HG03175 (cell line): ENCODE measurements around the gene ZNF500.
"Not testable (repeated sequence)": the region's sequence is repeated elsewhere in the genome, so short reads cannot be mapped to it uniquely, and the experiment has no call there.

ENCODE experiments used
- ATAC-seq: cut with Tn5 transposase; IDR thresholded peaks from one replicate; pipeline ENCODE4 v1.9.1; 2021; ENCODE audit warnings: mild to moderate bottlenecking, moderate library complexity; ENCODE audit not compliant: unreplicated experiment

Gene ZNF500

DNA sequence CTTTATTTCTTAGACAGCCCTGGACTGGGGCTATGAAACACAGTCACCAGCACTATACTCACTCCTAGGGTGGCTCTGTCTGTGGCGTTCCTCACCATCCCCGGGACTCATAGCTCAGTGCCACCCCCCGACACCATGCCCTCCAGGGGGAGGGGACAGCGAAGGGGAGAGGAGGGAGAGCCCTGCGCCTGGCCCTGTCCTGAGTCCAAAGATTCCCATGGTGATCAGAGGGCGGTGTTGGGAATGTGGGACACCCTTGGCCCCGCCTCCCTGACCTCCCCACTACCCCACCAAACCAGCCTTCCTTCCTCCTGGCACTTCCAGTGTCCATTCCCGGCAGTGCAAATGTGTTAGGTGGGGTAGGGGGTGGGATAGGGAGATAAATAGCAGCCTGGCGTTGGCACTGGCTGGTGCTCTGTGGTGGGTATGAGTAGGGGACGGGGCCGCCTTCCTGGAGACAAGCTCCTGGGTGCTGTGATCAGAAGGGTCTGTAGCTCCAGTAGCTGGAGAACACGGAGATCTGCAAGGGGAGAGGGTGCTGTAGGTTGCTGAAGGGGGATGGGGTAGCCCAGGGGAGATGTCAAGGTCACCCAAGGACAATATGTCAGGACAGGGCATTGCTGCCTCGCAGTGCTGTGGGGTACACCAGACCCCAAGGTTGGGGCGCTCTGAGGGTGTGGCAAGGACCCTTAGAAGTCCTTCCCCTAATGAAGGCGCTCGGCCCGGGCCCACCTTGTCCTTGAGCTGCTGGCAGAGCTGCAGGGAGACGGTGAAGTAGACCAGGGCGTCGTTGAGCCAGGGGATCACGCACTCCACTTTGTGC lies 30.2 kb upstream of the ZNF500 start:
- no peak for ATAC-seq

- no peak for ATAC-seq
Measured at GRCh38 chr16:4795828-4796572, 29.0 kb upstream of the ZNF500 start.

DNA sequence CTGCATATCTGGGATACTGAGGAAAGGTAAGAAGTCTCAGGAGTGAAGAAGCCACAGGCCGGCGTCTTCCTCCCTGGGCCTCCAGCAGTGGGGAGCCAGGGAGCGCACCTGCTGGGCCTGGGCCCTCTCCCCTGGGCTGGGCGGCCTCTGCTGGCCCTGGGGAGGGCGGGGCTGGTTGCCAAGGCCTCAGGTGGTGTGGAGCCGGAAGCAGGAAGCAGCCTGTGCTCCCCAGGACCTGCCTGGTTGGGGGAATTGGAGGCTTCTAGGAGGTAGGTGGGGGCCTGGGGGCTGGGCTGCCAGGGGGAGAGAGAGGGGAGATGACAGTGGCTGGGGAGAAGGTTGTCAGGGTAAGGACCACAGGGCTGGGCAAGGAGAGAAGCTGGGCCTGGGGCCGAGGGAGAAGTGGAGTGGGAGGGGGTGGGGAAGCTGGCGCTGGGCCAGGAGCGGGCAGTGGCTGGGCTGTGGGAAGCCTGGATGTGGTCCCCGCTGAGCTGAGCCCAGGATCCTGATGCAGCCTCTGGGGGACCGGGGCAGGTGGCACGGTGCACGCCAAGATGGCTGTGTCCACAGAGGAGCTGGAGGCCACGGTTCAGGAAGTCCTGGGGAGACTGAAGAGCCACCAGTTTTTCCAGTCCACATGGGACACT lies 28.3 kb upstream of the ZNF500 start, which contains the start of gene SMIM22:
SMIM22 (plus strand) TSS at position 189 of the 647 bp plus-strand sequence; CDS start at position 555, 366 bp downstream.
- ATAC-seq = no peak

- ATAC-seq = no peak
Measured at GRCh38 chr16:4792951-4793513, 26.1 kb upstream of the ZNF500 start.

- no peak for ATAC-seq
Measured at GRCh38 chr16:4790871-4791270, 23.9 kb upstream of the ZNF500 start.

DNA sequence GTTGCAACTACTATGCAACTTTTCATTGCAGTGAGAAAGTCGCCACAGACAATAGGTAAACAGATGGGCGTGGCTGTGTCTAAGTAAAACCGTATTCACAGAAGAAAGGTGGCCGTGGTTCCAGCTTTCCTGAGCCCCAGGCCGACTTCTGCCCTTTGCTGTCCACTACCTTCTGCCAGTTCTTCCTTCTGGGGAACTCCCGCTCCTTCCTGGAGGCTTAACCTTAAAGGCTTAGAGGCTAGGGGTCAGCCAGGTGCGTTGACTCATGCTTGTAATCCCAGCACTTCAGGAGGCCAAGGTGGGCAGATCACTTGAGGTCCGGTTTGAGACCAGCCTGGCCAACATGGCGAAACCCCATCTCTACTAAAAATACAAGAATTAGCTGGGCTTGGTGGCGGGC lies 23.3 kb upstream of the ZNF500 start:
- ATAC-seq = no peak

DNA sequence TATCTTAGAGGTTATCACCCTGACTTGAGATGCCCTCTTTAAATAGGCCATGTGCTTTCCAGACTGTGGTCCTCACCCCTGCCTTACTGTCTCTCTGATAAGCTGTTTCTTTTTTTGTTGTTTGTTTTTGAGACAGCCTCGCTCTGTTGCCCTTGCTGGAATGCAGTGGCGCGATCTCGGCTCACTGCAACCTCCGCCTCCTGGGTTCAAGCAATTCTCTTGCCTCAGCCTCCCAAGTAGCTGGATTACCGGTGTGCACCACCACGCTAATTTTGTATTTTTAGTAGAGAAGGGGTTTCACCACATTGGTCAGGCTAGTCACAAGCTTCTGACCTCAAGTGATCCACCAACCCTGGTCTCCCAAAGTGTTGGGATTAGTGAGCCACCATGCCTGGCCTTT lies 21.9 kb upstream of the ZNF500 start:
- ATAC-seq = no peak

GRCh38 chr16:4788489-4788889 lies 21.5 kb upstream of the ZNF500 start:
- no peak for ATAC-seq

DNA sequence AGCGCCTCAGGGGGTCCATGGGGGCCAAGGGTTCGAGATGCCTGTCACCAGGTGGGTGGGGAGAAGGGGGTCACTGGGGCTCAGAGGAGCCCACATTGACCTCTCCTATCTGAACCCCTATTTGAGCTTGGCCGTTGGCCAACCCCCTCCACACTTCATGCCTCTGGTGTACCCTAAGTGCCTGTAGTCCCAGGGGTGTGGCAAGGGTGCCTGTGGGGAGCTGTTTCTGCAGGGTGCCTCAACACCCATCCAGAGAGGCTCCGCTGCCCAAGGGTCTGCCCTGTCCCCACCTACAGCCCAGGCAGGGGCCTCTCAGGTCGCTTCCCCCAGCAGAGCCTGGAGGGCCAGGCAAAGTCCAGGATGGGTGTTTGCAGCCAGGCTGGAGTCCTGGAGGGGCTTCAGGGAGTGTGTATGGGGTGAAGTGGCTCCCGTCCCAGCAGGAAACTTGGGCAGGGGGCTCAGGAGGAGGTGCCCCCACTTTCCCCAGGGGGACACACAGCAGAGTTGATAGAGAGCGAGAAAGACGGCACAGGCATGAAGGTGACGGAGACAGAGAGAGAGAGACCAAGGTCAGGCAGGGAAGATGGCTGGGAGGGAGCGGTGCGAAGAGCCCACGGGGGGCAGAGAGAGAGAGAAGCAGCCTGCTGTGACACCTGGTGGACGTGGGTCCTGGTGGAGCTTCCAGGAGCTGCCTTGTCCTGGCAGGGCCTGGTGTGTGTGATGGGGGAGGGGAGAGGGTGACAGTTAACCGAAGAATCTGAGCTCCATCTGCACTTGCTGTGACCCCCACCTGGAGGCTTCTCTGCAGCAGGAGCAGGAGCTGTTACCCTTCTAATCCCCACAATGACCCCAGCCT lies 20.9 kb upstream of the ZNF500 start, which contains the start of gene SEPTIN12:
SEPTIN12 (minus strand) TSS at position 719 of the 856 bp plus-strand sequence; CDS start at position 19, 700 bp downstream.
- ATAC-seq = no peak

GRCh38 chr16:4787068-4787467 lies 20.1 kb upstream of the ZNF500 start:
- no peak for ATAC-seq

- no peak for ATAC-seq
Measured at GRCh38 chr16:4785758-4786433, 18.9 kb upstream of the ZNF500 start.

GRCh38 chr16:4784444-4784987 lies 17.6 kb upstream of the ZNF500 start:
- ATAC-seq = not testable (repeated sequence)

- no peak for ATAC-seq
Measured at GRCh38 chr16:4783951-4784336, 17.0 kb upstream of the ZNF500 start.

- ATAC-seq = no peak
Measured at GRCh38 chr16:4783251-4783950, 16.4 kb upstream of the ZNF500 start.

DNA sequence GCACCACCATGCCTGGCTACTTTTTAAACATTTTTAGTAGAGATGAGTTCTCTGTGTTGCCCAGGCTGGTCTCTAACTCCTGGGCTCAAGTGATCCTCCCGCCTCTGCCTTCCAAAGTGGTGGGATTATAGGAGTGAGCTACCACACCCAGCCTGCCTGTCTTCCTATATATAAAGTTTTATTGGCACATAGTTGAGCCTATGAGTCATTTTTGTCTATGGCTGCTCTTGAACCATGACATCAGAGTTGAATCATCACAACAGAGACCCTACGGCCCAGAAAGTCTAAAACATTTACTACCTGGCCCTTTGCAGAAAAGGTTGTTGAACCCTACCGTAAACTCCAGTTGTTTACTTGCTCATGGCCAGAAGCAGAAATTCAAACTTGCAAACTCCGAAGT lies 13.3 kb upstream of the ZNF500 start:
- ATAC-seq = no peak

GRCh38 chr16:4778050-4778392 lies 11.1 kb upstream of the ZNF500 start:
- ATAC-seq = no peak

DNA sequence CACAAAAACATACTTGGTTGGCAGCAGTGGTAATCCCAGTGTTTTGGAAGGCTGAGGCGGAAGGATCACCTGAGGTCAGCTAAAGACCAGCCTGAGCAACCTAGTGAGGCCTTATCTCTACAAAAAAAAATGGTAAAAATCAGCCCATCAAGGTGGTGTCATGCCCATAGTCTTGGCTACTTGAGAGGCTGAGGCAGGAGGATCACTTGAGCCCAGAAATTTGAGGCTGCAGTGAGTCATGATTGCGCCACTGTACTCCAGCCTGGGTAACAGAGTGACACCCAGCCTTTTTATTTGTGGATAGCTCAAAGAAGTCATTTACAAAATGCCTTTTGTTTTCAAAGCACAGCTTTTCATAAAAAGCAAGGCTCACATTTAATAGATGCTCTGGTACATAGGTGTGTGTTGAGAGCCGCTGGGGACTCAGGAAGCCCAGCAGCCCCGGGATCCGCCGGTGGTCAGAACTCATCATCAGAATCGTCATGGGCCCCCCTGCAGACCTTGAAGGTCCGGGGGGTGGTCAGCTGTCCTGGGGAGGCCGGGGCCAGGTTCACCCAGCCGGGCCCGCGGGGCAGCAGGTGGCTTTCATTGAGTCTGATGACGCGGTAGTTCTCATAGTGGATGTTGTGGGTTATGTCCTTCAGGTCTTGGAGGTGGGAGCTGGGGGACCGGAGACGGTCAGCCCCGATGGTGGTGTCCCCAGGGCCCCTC lies 10.5 kb upstream of the ZNF500 start:
- no peak for ATAC-seq

DNA sequence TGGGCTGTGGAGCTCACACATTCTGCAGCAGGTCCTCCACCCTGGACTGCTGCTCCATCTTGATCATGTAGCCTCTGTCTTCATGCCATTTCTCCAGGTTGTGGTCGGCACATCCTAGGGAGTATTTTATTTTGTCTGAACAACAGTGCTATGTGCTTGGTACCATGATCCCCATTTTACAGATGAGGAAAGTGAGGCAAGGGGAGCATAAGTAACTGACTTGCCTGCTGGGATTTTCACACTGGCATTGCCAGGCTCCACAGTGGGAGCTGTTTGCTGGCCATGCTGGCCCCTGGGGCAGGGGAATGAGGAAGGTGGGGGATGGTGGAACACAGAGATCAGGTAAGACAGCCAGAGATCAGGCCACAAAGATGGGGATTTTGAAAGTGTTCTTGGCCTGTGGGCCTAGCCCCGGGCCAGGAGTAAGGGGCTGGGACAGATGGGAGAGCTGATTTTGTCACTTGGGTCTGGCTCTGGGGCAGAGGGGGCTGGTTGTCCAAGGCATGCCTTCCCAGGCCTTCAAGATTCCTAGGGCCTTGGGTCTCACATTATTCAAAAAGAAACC lies 9.3 kb upstream of the ZNF500 start:
- ATAC-seq = no peak
